GM19193 (cell line): ENCODE measurements around the gene ESR1.

ENCODE experiments used
- POLR2A ChIP-seq: IDR thresholded peaks from 4 replicates; pipeline ENCODE4 v1.6.1; 2011; ENCODE audit not compliant: insufficient read depth, insufficient read length; ENCODE audit errors: extremely low read depth

Gene ESR1

GRCh38 chr6:151998784-151999183 lies 191.3 kb downstream of the ESR1 start:
- no peak for TF ChIP-seq POLR2A

DNA sequence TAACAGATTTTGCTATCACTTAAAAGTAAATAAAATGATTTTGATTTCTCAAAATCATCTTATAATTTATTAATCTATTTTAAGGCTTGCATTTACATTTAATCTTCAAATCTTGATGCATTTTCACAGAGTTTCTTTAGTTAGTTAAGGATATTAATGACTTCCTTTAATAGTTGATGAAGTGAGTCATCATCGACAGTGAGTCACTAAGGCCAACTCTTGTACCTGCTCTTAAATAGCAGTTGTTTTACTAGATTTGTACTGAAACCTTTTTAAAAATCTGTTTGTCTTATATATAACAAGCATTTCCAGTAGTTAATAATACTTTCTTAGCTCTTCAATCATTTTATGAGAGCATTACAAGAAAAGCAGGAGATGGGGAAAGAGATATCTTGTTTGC lies 191.7 kb downstream of the ESR1 start:
- TF ChIP-seq POLR2A, result no peak

DNA sequence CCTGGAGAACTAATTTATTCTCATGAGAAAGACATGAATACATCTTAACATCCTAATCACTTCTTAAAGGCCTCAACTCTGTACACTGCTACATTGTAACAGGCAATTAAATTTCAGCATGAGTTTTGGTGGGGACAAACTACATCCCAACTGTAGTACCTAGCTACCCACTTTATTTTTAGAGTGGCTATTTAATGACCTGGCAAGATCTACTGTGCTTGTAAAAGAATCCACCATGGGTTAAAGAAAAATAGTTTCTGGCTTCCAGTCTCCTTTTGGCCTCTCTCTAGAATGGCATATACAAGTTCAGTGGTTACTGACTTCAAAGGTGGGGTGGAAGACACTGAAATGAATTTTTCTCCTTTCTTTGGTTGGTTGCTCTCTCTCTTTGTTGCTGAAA lies 193.9 kb downstream of the ESR1 start:
- no peak for TF ChIP-seq POLR2A

- TF ChIP-seq POLR2A, result no peak
Observed at GRCh38 chr6:152002306-152002705, 194.8 kb downstream of the ESR1 start.

DNA sequence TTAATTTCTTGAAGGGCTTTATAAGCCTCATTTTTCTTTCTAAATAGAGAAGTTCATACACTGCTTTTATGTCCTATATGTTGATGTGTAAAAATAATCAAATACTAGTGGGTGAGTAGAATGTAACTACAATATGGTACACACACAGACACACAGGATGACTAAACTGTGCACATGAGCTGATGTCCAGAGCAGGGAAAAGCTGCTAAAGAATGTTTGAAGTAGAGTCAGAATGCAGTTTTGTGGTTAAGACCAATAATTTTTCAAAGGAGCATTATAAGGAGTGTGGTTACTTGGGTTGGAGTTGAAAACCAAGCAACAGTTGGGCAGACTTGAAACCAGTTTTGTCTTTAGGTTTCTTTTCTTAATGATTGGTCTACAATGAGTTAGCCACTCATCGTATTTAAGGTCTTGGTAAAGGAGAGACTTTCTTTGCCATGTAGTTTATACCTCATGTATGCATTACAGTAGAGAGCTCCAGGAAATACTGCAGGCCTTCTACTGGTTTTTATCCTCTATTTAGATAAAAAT lies 196.6 kb downstream of the ESR1 start:
- TF ChIP-seq POLR2A, result no peak

- no peak for TF ChIP-seq POLR2A
Observed at GRCh38 chr6:152004896-152005295, 197.4 kb downstream of the ESR1 start.

GRCh38 chr6:152008779-152009178 lies 201.3 kb downstream of the ESR1 start:
- no peak for TF ChIP-seq POLR2A

DNA sequence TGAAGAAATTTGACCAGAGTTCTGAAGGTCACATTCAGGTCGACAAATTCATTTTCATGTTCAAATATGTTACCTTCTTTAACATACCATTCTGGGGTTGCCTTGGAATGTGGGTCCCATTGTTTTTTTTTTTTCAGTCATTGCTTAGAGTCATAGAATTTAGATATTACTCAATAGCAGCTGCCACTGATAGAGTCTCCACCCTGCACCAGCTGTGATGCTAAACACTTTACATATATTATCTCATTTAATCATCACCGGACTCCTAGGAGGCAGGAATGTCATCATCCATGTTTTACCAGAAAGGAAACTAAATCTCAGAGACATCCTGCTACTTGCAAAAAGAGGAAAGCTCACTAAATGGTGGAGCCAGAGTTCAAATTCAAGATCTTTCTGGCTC lies 204.7 kb downstream of the ESR1 start:
- TF ChIP-seq POLR2A, result no peak

DNA sequence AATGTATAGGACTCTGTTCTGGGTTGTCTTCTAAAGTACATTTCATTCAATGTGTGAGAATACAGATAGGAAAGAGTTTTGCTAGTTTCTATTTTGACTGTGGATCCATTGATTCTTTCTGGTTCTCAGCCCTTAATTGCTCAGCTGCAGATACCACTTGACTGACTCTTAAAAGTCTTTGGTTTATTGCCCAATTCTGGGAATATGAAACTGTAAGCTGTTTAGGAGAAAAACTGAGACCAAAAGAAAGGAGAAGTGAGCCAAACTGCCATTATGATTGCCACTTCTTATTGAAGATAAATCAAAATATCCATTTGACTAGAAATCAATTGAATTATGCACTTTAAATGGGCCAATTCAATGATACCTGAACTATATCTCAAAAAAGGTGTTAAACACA lies 211.4 kb downstream of the ESR1 start:
- TF ChIP-seq POLR2A, result no peak

GRCh38 chr6:152022303-152022702 lies 214.8 kb downstream of the ESR1 start:
- no peak for TF ChIP-seq POLR2A

DNA sequence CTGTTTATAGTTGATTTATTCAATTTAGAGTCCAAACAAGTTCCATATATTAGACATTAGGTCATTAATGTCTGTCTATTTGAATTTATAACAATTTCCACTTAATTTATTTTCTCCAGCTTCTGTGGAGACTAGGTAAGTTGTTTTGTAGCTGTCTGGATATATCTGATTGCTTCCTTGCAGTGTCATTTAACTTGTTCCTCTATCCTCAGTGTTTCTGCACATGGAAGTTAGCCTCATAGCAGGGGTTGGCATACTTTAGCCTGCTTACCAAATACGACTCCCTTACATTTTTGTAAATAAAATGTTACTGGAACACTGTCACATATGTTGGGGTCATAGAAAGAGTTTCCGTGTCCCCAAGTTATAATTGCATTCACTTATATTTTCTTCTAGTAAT lies 216.1 kb downstream of the ESR1 start:
- TF ChIP-seq POLR2A, result no peak

DNA sequence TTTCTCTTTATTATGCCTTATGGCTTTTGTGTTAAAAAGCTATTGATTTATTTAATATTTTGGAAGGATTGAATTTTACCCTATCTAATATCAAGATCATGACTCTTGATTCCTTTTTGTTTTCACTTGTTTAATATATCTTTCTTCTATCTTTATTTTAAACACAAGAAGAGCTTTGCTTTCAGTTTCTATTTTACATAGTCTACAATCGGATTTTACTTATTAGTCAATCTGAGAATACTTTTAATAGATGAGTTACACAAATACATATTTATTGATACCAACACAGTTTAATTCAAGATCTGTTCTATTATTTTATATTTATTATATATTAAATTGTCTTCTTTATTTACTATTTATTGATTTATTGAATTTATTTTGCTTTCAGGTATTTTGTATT lies 218.8 kb downstream of the ESR1 start:
- TF ChIP-seq POLR2A, result no peak

- no peak for TF ChIP-seq POLR2A
Observed at GRCh38 chr6:152034631-152035030, 227.1 kb downstream of the ESR1 start.

DNA sequence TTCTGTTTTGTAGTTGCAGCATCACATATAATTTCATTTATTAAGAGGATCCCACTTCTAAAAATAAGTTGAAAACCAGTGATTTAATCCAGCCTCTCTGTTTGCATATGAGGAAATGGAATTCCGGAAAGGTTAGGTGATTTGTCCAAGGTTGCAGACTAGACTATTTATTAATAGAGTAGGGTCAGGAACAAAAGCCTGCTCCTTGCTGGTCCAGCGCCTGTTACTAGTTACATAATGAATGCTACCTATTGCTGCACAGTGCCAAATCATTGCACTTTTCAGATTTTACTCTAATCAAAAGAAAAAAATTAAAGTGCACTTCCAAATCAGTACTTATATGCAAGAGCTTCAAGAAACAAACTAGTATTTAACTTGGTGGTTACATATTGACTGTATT lies 238.6 kb downstream of the ESR1 start:
- no peak for TF ChIP-seq POLR2A

DNA sequence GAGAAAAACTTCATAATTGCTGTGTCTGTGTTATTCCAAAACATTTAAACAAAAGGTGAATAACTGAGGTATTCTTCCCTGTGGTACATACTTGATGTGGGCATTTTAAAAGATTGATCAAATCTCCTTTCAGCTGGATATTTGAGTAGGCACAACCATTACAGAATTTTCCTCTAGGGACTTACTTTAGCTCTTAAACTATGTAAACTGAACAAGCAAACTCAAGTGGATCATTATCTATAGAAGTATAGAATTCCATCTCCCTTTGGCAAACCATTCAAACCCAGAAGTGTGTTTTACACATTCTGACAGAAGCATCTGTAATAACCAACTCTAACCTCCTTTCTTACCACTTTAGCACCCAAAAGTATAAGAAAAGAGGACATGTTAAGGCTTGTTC lies 241.4 kb downstream of the ESR1 start:
- TF ChIP-seq POLR2A, result no peak

DNA sequence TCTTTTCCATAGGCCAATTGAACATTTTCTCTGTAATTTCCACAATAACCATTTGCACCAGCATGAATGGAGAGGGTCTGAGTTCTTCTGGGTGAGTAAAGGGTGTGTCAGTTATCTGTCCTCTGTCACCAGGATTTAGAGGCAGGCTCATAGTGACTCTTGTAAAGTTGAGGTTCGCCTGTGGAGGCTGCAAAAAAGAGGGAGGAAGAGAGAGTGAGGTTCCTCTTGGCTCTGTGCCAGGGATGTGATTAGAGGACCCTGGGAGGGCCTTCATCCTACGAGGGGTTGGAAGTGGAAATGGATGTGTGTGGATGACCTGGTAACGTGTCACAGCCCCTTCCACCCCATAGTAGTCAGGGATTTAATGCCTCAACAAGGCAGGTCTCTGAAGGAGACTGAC lies 242.0 kb downstream of the ESR1 start:
- TF ChIP-seq POLR2A, result no peak

DNA sequence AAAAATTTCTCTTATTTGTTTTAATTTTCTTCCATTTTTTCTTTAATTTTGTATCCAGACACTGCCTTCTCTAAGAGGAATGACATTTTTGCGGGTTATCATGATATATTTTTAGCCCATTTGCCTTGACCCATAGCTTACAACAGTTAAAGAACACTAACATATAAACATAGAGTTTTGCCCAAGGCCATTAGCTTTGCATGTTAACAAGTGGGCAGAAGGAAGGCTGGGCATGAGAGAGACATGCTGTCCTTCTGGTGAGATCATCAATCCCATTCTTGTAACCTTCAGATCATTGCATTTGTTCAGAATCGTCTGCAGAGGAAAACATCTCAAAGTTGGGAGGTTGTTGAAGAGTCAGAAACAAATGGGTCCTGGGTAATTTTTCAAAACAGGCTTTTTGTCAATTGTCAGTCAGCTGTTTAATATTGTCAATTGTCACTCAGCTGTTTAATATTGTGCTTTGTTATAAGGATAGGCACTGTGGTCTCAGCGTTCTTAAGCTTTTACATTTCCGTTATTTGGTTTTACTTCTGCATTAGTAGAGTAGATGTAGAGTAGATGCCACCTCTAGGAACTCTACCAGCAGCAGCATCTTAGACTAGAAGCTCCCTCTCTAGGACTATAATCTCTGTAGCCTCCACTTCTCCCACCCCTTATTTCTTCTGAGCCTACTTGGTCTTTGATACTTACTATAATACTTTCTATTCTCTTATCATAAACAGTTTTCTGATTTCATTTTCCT lies 243.1 kb downstream of the ESR1 start:
- no peak for TF ChIP-seq POLR2A
